ENCODE data around the gene COX19.

GRCh38 chr7:917255-918117 is 57.9 kb downstream of the COX19 start:
- no peak for TF ChIP-seq CTCF (IDR thresholded peaks at IDR 0.05)
- no peak for TF ChIP-seq POLR2A (IDR thresholded peaks at IDR 0.05)

All from uterus (tissue), 2 donors.